Chondrocyte (in vitro differentiated cells): Measurements from ENCODE around the gene GPALPP1. TPM values are rescaled to one million over a fixed set of nuclear protein-coding genes. Genes with fewer than 3 reads are reported as not detected.

Experiments used
- DNase-seq: peaks from one replicate; pipeline ENCODE4 v3.0.0; 2021; ENCODE audit warnings: mixed read lengths, low spot score
- H3K27ac Mint-ChIP-seq: one replicate; pipeline ENCODE4 v1.8.0; 2021; ENCODE audit warnings: mild to moderate bottlenecking, moderate library complexity, mixed read lengths; ENCODE audit not compliant: unreplicated experiment
- H3K27me3 Mint-ChIP-seq: 2 replicates; pipeline ENCODE4 v1.8.0; 2021; ENCODE audit warnings: low read depth, mixed read lengths
- H3K36me3 Mint-ChIP-seq: 2 replicates; pipeline ENCODE4 v1.8.0; 2021; ENCODE audit warnings: low read depth, mixed read lengths
- H3K4me1 Mint-ChIP-seq: 2 replicates; pipeline ENCODE4 v1.8.0; 2021; ENCODE audit warnings: low read depth, mild to moderate bottlenecking, mixed read lengths
- H3K4me3 Mint-ChIP-seq: one replicate; pipeline ENCODE4 v1.8.0; 2021; ENCODE audit warnings: mild to moderate bottlenecking, moderate library complexity, mixed read lengths; ENCODE audit not compliant: unreplicated experiment
- H3K9me3 Mint-ChIP-seq: 2 replicates; pipeline ENCODE4 v1.8.0; 2021; ENCODE audit warnings: low read depth, mixed read lengths
- CTCF ChIP-seq: fragments of 200-600 bp; sonication (generic); IDR thresholded peaks from 2 replicates; pipeline ENCODE4 v1.5.0; 2021; ENCODE audit warnings: antibody characterized with exemption, mild to moderate bottlenecking, moderate library complexity
- total RNA-seq: library from RNA; stranded (reverse); gene quantifications from 3 replicates; pipeline ENCODE4 v1.2.1, GENCODE V29; 2021

The GPALPP1 gene
- total RNA-seq, 1 donor from 2014 or later: 21.5 TPM

- Mint-ChIP-seq H3K36me3 (peaks cover 19% of the 10 kb centered on the region), H3K4me1 (no peaks in the 10 kb centered on the region), H3K4me3 (no peak overlapping the region), H3K27ac (no peak overlapping the region), H3K27me3 (no peaks in the 10 kb centered on the region), H3K9me3 (no peaks in the 10 kb centered on the region)
- DNase-seq: no peak
- no peak for TF ChIP-seq CTCF
Measured at GRCh38 chr13:45024847-45025246, 35.5 kb downstream of the GPALPP1 start.

- Mint-ChIP-seq H3K36me3 (peaks cover 3% of the 10 kb centered on the region), H3K9me3 (no peaks in the 10 kb centered on the region), H3K27me3 (no peaks in the 10 kb centered on the region), H3K4me1 (no peaks in the 10 kb centered on the region), H3K27ac (no peak overlapping the region), H3K4me3 (no peak overlapping the region)
- TF ChIP-seq CTCF: no peak
- DNase-seq: no peak
Measured at GRCh38 chr13:45034342-45034741, 45.0 kb downstream of the GPALPP1 start.

- DNase-seq: no peak
- Mint-ChIP-seq H3K4me1 (peaks cover 4% of the 10 kb centered on the region), H3K36me3 (peaks cover 3% of the 10 kb centered on the region), H3K9me3 (no peaks in the 10 kb centered on the region), H3K27me3 (no peaks in the 10 kb centered on the region), H3K27ac (no peak overlapping the region), H3K4me3 (no peak overlapping the region)
- TF ChIP-seq CTCF: no peak
Measured at GRCh38 chr13:45036206-45036605, 46.9 kb downstream of the GPALPP1 start.

- no peak for TF ChIP-seq CTCF
- H3K27ac Mint-ChIP-seq: no peak overlapping the region
- H3K9me3 Mint-ChIP-seq: no peaks in the 10 kb centered on the region
- H3K36me3 Mint-ChIP-seq: no peaks in the 10 kb centered on the region
- peaks cover 4% of the 10 kb centered on the region for H3K4me1 Mint-ChIP-seq
- H3K4me3 Mint-ChIP-seq: no peak overlapping the region
- H3K27me3 Mint-ChIP-seq: no peaks in the 10 kb centered on the region
- DNase-seq: no peak
Measured at GRCh38 chr13:45040173-45040572, 50.8 kb downstream of the GPALPP1 start.

GRCh38 chr13:45040622-45041021, 51.3 kb downstream of the GPALPP1 start:
- H3K36me3 Mint-ChIP-seq: no peaks in the 10 kb centered on the region
- H3K4me1 Mint-ChIP-seq: peaks cover 4% of the 10 kb centered on the region
- no peak for TF ChIP-seq CTCF
- no peak overlapping the region for H3K4me3 Mint-ChIP-seq
- DNase-seq: no peak
- H3K27ac Mint-ChIP-seq: no peak overlapping the region
- no peaks in the 10 kb centered on the region for H3K9me3 Mint-ChIP-seq
- no peaks in the 10 kb centered on the region for H3K27me3 Mint-ChIP-seq
